ENCODE results near the gene TCF23.

The TCF23 gene

DNA sequence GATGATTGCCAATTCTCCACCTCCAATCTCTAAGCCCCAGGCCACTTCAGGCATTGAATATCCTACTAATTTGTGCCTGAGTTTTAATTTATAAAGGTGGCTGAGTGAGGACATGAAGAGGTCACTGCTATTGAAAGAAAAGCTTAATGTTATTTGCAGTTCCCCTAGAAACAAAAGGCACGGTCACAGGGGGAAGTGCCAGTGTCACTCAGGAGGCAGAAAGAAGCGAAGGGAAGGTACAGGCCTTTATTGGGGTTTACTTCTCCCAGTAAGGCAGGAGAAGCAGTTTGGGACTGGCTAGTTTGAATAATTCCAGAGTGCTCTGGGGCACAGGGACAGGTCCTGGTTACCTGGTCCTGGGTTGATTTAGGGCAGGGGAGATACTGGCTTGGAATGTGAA, 26.9 kb upstream of the TCF23 start:
- ChIA-PET CTCF (no interaction called here), POLR2A (ENCODE audit: low non-redundant PET) (no interaction called here)
- H3K27ac ChIP-seq: no peak overlapping the region
- TF ChIP-seq, protein P1, sequence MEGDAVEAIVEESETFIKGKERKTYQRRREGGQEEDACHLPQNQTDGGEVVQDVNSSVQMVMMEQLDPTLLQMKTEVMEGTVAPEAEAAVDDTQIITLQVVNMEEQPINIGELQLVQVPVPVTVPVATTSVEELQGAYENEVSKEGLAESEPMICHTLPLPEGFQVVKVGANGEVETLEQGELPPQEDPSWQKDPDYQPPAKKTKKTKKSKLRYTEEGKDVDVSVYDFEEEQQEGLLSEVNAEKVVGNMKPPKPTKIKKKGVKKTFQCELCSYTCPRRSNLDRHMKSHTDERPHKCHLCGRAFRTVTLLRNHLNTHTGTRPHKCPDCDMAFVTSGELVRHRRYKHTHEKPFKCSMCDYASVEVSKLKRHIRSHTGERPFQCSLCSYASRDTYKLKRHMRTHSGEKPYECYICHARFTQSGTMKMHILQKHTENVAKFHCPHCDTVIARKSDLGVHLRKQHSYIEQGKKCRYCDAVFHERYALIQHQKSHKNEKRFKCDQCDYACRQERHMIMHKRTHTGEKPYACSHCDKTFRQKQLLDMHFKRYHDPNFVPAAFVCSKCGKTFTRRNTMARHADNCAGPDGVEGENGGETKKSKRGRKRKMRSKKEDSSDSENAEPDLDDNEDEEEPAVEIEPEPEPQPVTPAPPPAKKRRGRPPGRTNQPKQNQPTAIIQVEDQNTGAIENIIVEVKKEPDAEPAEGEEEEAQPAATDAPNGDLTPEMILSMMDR (conservative IDR thresholded peaks at IDR 0.05; ENCODE audit: low read depth): no peak
- no peak for DNase-seq (ENCODE audit: low spot score)

DNA sequence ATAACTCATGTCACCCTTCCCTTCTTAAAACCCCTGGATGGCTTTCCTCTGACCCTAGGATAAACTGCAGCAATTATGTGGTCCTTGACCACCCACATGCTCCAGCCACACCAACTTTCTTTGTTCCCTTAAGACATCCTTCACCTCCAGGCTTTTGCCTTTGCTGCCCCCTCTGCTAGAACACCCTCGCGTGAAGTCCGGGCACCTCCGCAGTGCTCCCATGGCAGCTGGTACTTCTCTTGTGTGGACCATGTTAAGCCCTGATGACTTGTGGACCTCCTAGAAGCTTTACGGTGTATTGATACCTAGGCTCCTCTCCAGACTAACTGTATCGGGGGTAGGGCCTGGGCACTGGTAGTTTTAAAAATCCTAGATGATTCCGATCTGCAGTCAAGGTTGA, 26.0 kb upstream of the TCF23 start:
- H3K27ac ChIP-seq: no peak overlapping the region
- CTCF ChIA-PET: interaction anchor here (1.4 kb wide), 1 partner anchor 12 kb away, joined by 4 read pairs; the partner anchor contains the start of gene PREB
- POLR2A ChIA-PET (ENCODE audit: low non-redundant PET): no interaction called here
- TF ChIP-seq, protein P1 (conservative IDR thresholded peaks at IDR 0.05; ENCODE audit: low read depth): no peak
- DNase-seq (ENCODE audit: low spot score): no peak

DNA sequence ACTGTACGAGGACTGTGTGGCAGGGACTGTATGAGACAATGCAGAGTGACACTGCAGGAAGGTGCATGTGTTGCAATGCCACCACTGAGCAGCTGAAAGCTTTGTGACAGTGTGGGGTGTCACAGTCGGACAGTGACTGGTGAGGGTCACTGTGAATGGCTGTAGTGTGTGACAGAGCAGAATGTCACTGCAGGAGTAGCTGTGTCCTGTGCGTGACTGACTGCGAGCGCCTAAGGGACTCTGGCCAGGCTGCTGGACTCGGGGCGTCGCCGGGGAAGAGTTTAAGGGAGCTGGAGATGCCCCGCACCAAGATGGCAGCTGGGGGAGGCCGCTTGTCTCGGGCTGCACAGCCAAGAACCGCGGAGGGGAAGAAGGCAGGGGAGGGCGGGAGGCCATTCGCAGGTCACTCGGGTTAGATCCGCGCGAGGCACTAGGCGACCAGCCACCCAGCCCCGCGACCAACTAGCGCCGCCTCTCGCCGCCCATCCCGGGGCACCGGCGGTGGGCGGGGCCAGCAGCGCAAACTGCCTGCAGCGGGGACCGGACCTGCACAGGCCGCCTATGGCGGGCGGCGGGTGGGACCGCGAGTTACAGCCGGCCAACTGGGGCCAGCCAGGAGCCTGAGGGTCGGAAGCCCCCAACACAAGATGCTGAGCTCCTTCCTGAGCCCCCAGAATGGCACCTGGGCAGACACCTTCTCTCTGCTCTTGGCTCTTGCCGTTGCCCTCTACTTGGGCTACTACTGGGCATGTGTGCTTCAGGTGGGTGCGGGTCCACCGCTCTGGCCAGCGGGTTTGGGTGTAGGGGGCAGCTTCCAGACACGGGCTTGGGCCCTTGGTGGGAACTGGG, 25.3 kb upstream of the TCF23 start, which contains the start of gene ABHD1:
ABHD1 (plus strand) TSS at position 514 of the 849 bp plus-strand sequence; CDS start at position 648, 134 bp downstream.
- DNase-seq (ENCODE audit: low spot score): no peak
- TF ChIP-seq, protein P1 (conservative IDR thresholded peaks at IDR 0.05; ENCODE audit: low read depth): no peak
- no peak within 1 kb of the TSS for H3K27ac ChIP-seq
- ChIA-PET POLR2A (ENCODE audit: low non-redundant PET) (no interaction called here), CTCF (interaction anchor here (0.5 to 1.4 kb wide), 4 partner anchors 11 to 277 kb away, joined by 3 to 4 read pairs (median 3); partner anchors contain the start of gene PREB)

DNA sequence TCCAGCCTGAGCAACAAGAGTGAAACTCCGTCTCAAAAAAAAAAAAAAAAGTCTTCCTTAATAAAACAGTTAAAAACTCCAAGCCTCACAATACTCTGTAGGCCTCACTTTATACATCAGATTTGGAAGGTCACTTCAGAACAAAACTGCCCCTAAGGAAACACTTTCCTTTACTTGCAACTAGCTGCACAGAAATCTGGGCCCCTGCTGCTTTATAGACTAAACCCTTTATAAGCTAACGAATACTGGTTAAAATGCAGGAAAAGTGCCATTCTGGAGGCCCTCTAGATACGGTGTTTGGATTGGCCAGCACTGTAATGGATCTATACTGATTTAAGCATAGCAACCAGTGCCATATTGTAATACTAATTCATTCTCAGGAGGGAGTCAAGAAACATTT, 23.7 kb upstream of the TCF23 start:
- ChIA-PET CTCF (no interaction called here), POLR2A (ENCODE audit: low non-redundant PET) (no interaction called here)
- no peak overlapping the region for H3K27ac ChIP-seq
- TF ChIP-seq, protein P1 (conservative IDR thresholded peaks at IDR 0.05; ENCODE audit: low read depth): no peak
- no peak for DNase-seq (ENCODE audit: low spot score)

DNA sequence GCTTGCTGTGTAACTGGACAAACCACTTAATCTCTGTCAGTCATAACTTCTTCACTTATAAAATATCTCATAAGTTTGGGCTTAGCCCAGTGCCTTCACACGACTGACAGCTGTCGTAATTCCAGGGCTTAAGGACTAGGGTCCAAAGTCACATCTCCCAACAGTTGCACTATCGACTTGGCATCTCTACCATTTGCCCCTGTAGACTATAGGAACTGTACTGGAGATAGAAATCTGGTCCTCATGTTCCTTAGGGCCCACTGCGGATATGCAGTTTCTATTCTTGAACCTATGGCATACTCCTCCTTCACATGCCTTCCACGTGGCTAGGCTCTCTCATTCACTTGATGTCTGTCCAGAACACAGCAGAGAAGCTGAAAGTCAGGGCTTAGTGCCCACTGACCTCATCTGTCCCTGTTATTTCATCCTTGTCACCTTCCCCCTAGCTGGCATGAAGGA, 22.5 kb upstream of the TCF23 start:
- no peak for DNase-seq (ENCODE audit: low spot score)
- ChIA-PET POLR2A (ENCODE audit: low non-redundant PET) (no interaction called here), CTCF (no interaction called here)
- TF ChIP-seq, protein P1 (conservative IDR thresholded peaks at IDR 0.05; ENCODE audit: low read depth): no peak
- no peak overlapping the region for H3K27ac ChIP-seq

DNA sequence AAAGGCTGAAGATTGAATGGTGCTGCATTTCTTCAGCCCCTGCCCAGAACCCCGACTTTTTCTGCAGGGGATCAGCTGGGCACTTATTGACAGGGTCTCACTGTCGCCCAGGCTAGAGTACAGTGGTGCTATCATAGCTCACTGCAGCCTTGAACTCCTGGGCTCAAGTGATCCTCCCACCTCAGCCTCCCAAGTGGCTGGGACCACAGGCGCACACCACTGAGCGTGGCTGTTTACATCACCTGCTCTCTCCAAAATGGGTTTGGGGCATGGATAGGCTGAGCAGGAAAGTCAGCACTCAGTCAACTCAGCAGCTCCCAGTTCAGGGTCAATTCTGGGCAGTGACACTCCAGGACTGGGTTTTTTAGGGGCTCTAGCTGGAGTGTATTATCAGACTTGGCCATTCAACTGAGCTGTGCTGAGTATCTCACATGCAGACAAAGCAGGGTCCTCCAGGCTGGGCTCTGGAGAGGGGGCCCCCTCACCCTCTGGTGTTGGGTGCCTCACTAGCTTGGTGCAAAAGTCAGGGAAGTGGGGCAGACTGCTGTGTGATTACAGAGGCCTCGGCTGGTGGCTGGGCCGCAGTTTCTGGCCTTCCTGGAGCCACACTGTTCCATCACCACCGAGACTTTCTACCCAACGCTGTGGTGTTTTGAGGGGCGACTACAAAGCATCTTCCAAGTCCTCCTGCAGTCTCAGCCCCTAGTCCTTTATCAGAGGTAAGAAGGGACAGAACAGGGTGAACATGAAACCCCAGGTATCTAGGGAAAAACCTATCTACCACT, 20.7 kb upstream of the TCF23 start:
- CTCF ChIA-PET: no interaction called here
- POLR2A ChIA-PET (ENCODE audit: low non-redundant PET): no interaction called here
- TF ChIP-seq, protein P1 (conservative IDR thresholded peaks at IDR 0.05; ENCODE audit: low read depth): no peak
- DNase-seq (ENCODE audit: low spot score): no peak
- no peak overlapping the region for H3K27ac ChIP-seq
